NT2/D1 (cell line): ENCODE measurements around the gene TMEM140.

Experiments
- YY1 ChIP-seq: IDR thresholded peaks from 2 replicates; pipeline ENCODE4 v1.6.1; 2011; ENCODE audit not compliant: insufficient read length, insufficient read depth
- ZNF274 ChIP-seq: IDR thresholded peaks from 2 replicates; pipeline ENCODE4 v1.6.1; 2011; ENCODE audit warnings: mild to moderate bottlenecking, low read depth, low read length

DNA sequence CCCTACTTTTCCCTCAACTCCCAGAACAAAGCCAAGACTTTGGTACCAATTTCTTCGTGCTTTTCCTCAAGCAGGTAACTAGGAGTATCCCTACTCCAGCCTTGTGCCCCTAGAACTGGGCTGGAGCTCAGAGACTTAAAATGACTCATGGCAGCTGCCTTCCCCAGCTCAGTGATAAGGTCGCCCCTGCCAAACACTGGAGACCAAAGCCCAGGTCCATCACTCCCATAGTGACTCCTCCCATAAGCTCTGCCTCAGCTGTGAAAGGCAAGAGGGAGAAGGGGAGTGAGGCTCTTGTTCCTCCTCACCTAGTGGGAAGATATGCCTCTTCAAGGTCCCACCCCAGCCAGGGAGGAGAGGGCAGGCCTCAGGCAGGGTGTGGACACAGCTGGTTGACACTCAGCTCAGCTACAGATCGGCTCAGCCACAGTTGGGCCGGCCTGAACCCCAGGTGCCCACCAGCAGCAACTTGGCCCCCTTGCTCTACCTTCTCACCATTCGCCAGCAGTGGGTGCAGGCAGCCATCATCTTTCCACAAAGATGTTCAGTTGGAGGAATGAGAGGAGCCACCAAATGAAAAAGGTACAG lies 36.5 kb downstream of the TMEM140 start:
- TF ChIP-seq ZNF274: no peak
- TF ChIP-seq YY1: no peak
